Hematopoietic multipotent progenitor cell treated with erythropoietin and hydrocortisone succinate and interleukin-3 and kit ligand, for 15 days (in vitro differentiated cells): ENCODE results near the gene JUND.

ENCODE experiments used
- DNase-seq: peaks from one replicate; pipeline ENCODE4 v3.0.0-alpha.2; 2015; ENCODE audit warnings: low spot score

JUND gene

DNA sequence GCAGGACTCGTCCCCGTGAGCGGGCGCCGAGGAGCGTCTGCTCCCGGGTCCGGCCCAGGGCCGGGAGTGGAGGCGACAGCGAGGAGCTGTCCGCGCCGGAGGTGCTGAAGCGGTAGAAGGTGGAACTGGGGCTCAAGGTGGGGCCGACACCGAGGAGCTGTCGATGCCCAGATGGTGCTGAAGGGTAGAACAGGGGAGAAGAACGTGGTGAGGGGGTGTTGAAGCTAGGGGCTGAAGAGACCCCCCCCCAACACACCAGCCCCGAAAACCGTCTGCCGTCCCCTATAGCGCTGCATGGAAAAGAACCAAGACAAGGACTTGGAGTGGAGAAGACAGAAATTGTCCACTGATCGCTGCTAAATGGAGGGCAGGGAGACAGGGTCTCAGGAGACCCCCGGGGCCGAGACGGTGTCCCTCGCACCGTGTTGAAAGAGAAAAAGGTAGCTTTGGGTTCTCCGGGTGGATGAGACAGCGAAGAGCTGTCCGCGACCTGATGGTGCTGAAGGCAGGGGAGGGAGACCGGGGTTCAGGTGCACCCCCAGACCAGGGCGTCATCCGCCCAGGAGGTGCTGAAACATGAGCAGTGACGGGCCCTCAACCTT lies 48.1 kb downstream of the JUND start:
- peak; percentile 36 for DNase-seq

DNA sequence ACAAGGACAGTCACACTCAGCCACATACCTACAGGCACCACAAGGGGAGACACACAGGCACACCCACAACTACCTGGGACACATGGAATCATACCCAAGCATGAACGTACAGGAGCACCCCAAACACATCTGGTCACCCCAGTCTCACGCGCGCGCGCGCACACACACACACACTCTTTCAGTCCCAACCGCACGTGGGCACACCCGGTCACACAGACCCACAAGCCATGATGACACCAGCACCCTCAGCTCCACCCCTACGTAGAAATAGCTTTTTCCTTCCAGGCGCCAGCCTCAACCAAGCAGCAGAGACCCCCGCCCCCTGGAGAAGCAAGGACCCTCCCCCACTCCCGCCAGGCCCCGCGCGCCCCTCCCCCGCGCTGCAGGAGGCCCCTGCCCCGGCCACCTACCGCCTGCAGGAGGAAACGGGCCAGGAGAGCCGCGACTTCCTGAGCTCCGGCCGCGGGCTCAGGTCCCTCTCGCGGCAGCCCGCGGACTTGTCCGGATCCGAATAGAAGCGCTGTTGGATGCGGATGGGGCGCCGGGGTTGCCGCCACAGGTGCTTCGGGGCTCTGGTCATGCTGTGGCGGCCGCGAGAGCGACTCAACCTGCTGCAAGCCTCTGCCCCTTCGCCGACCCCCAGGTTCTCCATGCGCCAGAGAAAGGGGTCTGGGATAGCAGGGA lies 48.7 kb downstream of the JUND start:
- DNase-seq = no peak

DNA sequence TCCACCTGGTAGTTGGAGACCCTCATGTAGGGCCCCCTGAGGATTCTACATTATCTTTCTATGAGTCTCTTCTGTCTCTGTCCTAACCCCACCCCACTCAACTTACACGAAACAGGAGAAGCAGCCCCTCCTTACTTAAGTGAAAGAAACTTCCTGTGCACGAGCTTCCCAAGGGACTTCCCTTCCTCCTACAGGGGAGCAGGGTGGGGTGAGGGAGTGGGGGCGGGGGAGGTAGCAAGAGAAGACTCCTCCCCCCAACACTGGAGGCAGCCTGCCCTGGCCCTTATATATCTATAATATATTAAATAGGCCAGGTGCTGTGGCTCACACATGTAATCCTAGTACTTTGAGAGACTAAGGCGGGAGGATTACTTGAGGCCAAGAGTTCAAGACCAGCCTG lies 49.6 kb downstream of the JUND start:
- no peak for DNase-seq

DNA sequence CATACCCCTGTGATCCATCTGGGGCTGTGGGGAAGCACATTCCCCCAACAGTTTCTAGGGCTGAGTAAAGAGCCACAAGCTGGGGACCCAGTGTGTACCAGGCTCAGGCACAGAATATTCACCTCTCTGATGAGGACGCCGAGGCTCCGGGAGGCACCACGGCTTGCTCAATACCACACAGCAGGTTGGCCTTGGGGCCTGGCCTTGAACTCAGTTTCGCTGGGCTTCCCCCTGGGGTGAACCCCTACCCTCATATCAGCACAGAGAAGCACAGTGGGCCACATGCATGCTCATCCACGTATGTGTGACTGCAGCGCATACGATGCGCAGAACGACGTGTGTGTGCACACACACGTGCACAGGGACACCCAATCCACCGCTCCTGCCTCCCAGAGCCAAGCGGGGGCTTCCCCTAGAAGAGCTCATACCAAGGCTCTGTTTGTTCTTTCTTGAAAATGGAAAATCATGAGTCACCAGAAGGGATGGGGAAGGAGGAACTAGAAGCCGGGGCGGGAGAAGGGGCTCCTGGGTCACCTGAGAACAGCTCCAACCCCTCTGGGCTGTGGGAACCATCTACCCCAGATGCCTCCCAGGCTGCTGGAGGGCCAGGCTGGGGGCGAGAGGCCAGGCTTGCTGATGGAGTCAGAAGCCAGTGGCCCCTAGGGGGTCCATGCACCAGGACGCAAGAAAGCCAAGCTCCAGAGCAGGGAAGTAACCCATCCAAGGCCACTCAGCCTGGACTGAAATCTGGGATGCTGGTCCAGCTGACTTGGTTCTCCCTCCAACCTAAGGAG lies 50.3 kb downstream of the JUND start:
- no peak for DNase-seq

DNA sequence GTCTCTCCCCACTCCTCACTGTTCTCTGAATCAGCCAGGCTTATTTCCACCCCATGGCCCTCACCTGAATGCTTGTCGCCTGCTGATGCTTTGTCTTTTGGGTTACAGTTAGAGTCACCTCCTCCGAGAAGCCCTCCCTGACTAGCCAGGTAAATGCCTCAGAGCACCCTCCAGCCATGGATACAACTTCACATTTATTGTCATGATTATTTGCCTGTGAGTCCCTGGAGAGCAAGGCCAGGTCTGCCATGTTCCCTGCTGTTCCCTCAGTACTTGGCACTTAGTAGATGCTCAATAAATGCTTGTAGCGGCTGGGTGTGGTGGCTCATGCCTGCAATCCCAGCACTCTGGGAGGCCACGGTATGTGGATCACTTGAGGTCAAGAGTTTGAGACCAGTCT lies 51.5 kb downstream of the JUND start:
- no peak for DNase-seq
